GM18511 (cell line): ENCODE data around the gene B3GALNT2.
"Not testable (repeated sequence)": the region's sequence is repeated elsewhere in the genome, so short reads cannot be mapped to it uniquely, and the experiment has no call there.

Experiments
- ATAC-seq: cut with Tn5 transposase; IDR thresholded peaks from one replicate; pipeline ENCODE4 v1.9.1; 2021; ENCODE audit warnings: mild to moderate bottlenecking, moderate library complexity; ENCODE audit not compliant: unreplicated experiment

The B3GALNT2 gene

GRCh38 chr1:235504494-235505222 lies 406 bp upstream of the B3GALNT2 start:
- ATAC-seq: peak; percentile 87

GRCh38 chr1:235503403-235504121 lies 690 bp downstream of the B3GALNT2 start:
- ATAC-seq: peak; percentile 15

GRCh38 chr1:235502601-235503402 lies 1.4 kb downstream of the B3GALNT2 start:
- ATAC-seq: no peak

GRCh38 chr1:235500971-235501540 lies 3.2 kb downstream of the B3GALNT2 start:
- no peak for ATAC-seq

- ATAC-seq: no peak
These were observed 8.7 kb downstream of the B3GALNT2 start for GRCh38 chr1:235495551-235495950.

GRCh38 chr1:235495030-235495429 lies 9.2 kb downstream of the B3GALNT2 start:
- no peak for ATAC-seq

- no peak for ATAC-seq
These were observed 9.7 kb downstream of the B3GALNT2 start for GRCh38 chr1:235494531-235494930.

GRCh38 chr1:235491644-235492043 lies 12.6 kb downstream of the B3GALNT2 start:
- ATAC-seq: no peak

GRCh38 chr1:235486321-235486720 lies 17.9 kb downstream of the B3GALNT2 start:
- ATAC-seq: no peak

- ATAC-seq: no peak
These were observed 18.7 kb downstream of the B3GALNT2 start for GRCh38 chr1:235485558-235485957.

GRCh38 chr1:235483090-235483489 lies 21.2 kb downstream of the B3GALNT2 start:
- no peak for ATAC-seq

- no peak for ATAC-seq
These were observed 30.4 kb downstream of the B3GALNT2 start for GRCh38 chr1:235473806-235474205.

- ATAC-seq: no peak
These were observed 33.4 kb downstream of the B3GALNT2 start for GRCh38 chr1:235470741-235471439.

GRCh38 chr1:235469897-235470296 lies 34.4 kb downstream of the B3GALNT2 start:
- ATAC-seq: not testable (repeated sequence)

GRCh38 chr1:235468970-235469369 lies 35.3 kb downstream of the B3GALNT2 start:
- ATAC-seq: no peak

GRCh38 chr1:235468004-235468403 lies 36.2 kb downstream of the B3GALNT2 start:
- no peak for ATAC-seq

GRCh38 chr1:235465066-235465465 lies 39.2 kb downstream of the B3GALNT2 start:
- no peak for ATAC-seq

- not testable (repeated sequence) for ATAC-seq
These were observed 41.4 kb downstream of the B3GALNT2 start for GRCh38 chr1:235462832-235463231.

GRCh38 chr1:235461954-235462353 lies 42.3 kb downstream of the B3GALNT2 start:
- no peak for ATAC-seq

- no peak for ATAC-seq
These were observed 43.5 kb downstream of the B3GALNT2 start for GRCh38 chr1:235460770-235461169.

GRCh38 chr1:235457856-235458255 lies 46.4 kb downstream of the B3GALNT2 start:
- ATAC-seq: not testable (repeated sequence)
